Mucosa of descending colon (tissue), 3 donors: ENCODE measurements around the gene MAGEF1. TPM values are rescaled to one million over a fixed set of nuclear protein-coding genes. Genes with fewer than 3 reads are reported as not detected.

ENCODE experiments used
- ATAC-seq: fragments of 200-7000 bp; cut with Tn5 transposase; one replicate; pipeline ENCODE4 v1.9.1; 2020; ENCODE audit warnings: mild to moderate bottlenecking, moderate library complexity
- DNase-seq, 3 donors: peaks; one replicate each; pipeline ENCODE4 v3.0.0-alpha.2; 2020
- H3K36me3 ChIP-seq: fragments of 200-600 bp; one replicate; pipeline ENCODE4 v1.8.0; 2021; ENCODE audit warnings: low read depth, mild to moderate bottlenecking
- H3K4me1 ChIP-seq: fragments of 200-600 bp; one replicate; pipeline ENCODE4 v1.8.0; 2021; ENCODE audit warnings: low read depth, mild to moderate bottlenecking
- H3K4me3 ChIP-seq: fragments of 200-600 bp; one replicate; pipeline ENCODE4 v1.8.0; 2021; ENCODE audit warnings: mild to moderate bottlenecking
- H3K9me3 ChIP-seq: fragments of 200-600 bp; one replicate; pipeline ENCODE4 v1.8.0; 2021; ENCODE audit warnings: mild to moderate bottlenecking
- CTCF ChIP-seq: fragments of 200-600 bp; IDR thresholded peaks from one replicate; pipeline ENCODE4 v1.8.0; 2022; ENCODE audit warnings: antibody characterized with exemption, mild to moderate bottlenecking
- intact Hi-C, 2 donors: fragments of 100-400 bp; cut with DNase I in 1 of 2; cut with micrococcal nuclease in 1 of 2; formaldehyde crosslinking; loops; one replicate each; pipeline versions ENCODE4 v1.11.0 to v1.11.1; 2022; cut with DNase I, micrococcal nuclease
- long read RNA-seq, 2 donors: library from polyadenylated mRNA; unstranded; transcript quantifications; one replicate each; pipeline ENCODE4 v2.0.0, GENCODE V29; 2019 to 2021
- total RNA-seq, 3 donors: library from RNA; stranded (reverse); fragmentation: NEBNext Ultra II Directional in 2 of 3; extraction: Animal tissue kit (Norgen Biotek cat#: 25700) in 2 of 3; gene quantifications; one replicate each; pipeline versions ENCODE4 v1.2.1 to v1.2.4, GENCODE V29; 2021 to 2023
- donor health status: DM: no; HTN: no; CAD: no; lungs with moderate emphysema.
- donor health status: DM: no; HTN: no; CAD: no.
- donor health status: DM: no; HTN: yes; CAD: no.

MAGEF1 gene
- 10 to 100 TPM; 17.3 to 30.2 (median 24.4) TPM for total RNA-seq
- long read RNA-seq, donor 1, transcript MAGEF1-201 (1 exons, 1,636 nt), result major isoform, 60 of 61 reads
- long read RNA-seq, donor 1, partial matches to known transcripts, result 0 of 61 reads
- long read RNA-seq, donor 1, other reads (novel, unspliced or antisense), result 1 of 61 reads
- long read RNA-seq, donor 2, transcript MAGEF1-201 (1 exons, 1,636 nt), result major isoform, 12 of 12 reads
- long read RNA-seq, donor 2, partial matches to known transcripts, result 0 of 12 reads
- long read RNA-seq, donor 2, other reads (novel, unspliced or antisense), result 0 of 12 reads

- ATAC-seq, result peak; percentile 92
- DNase-seq, result peak; percentile 82 to 89 (median 88)
- H3K4me1 ChIP-seq, result peaks cover 13% of the 10 kb centered on the region
- peak within 1 kb of the TSS; percentile 84 for H3K4me3 ChIP-seq
- no peaks in the 10 kb centered on the region for H3K9me3 ChIP-seq
- no peaks in the 10 kb centered on the region for H3K36me3 ChIP-seq
- no peak for TF ChIP-seq CTCF
- intact Hi-C loops, result loop anchor here in 1 of 2 donors (5.0 kb wide), 1 partner anchor 144 kb away; no protein-coding TSS in a partner anchor
Observed at GRCh38 chr3:184711493-184712247, at the start of gene MAGEF1. MAGEF1 (minus strand) TSS chr3:184712064; CDS start chr3:184711821, 243 bp downstream.

- no peak for ATAC-seq
- no peaks in the 10 kb centered on the region for H3K9me3 ChIP-seq
- H3K4me1 ChIP-seq, result peaks cover 10% of the 10 kb centered on the region
- TF ChIP-seq CTCF, result no peak
- H3K36me3 ChIP-seq, result no peaks in the 10 kb centered on the region
- no peak for DNase-seq
- intact Hi-C loops, result no loop called here
- no peak overlapping the region for H3K4me3 ChIP-seq
Observed at GRCh38 chr3:184761075-184761841, 49.4 kb upstream of the MAGEF1 start.

- ATAC-seq (no peak), DNase-seq (no peak)
- no peaks in the 10 kb centered on the region for H3K36me3 ChIP-seq
- H3K4me1 ChIP-seq, result peaks cover 10% of the 10 kb centered on the region
- TF ChIP-seq CTCF, result no peak
- H3K4me3 ChIP-seq, result no peak overlapping the region
- intact Hi-C loops, result no loop called here
- H3K9me3 ChIP-seq, result no peaks in the 10 kb centered on the region
Observed at GRCh38 chr3:184760337-184761074, 48.6 kb upstream of the MAGEF1 start.

- TF ChIP-seq CTCF, result no peak
- H3K36me3 ChIP-seq, result no peaks in the 10 kb centered on the region
- ATAC-seq (no peak), DNase-seq (no peak)
- no peaks in the 10 kb centered on the region for H3K9me3 ChIP-seq
- no peak overlapping the region for H3K4me3 ChIP-seq
- intact Hi-C loops, result no loop called here
- H3K4me1 ChIP-seq, result peaks cover 15% of the 10 kb centered on the region
Observed at GRCh38 chr3:184759666-184760200, 47.9 kb upstream of the MAGEF1 start.

- ATAC-seq (no peak), DNase-seq (no peak)
- no peak overlapping the region for H3K4me3 ChIP-seq
- no peak for TF ChIP-seq CTCF
- H3K9me3 ChIP-seq, result no peaks in the 10 kb centered on the region
- no peaks in the 10 kb centered on the region for H3K36me3 ChIP-seq
- H3K4me1 ChIP-seq, result peaks cover 15% of the 10 kb centered on the region
- intact Hi-C loops, result no loop called here
Observed at GRCh38 chr3:184758056-184758455, 46.2 kb upstream of the MAGEF1 start.
